Omental fat pad (tissue), 4 donors: ENCODE results near the gene COL16A1. TPM values are rescaled to one million over a fixed set of nuclear protein-coding genes. Genes with fewer than 3 reads are reported as not detected.
A peak's percentile ranks its signal among the peaks of the same experiment; 100 is the strongest.

ENCODE experiments used
- ATAC-seq: fragments of 150-250 bp; one replicate; pipeline ENCODE4 v1.9.1; 2016; ENCODE audit warnings: mild to moderate bottlenecking, moderate library complexity; ENCODE audit not compliant: low FRiP score
- DNase-seq: peaks from one replicate; pipeline ENCODE4 v3.0.0-alpha.2; 2019; ENCODE audit warnings: low spot score
- total RNA-seq, 4 donors: library from RNA; depleted of rRNA; stranded (reverse); fragments of >200 nt; gene quantifications; one replicate each; pipeline ENCODE4 v1.1.0, GENCODE V29; 2016
- TF ChIP-seq, protein P1 (sequence below), 3 donors: fragments of 450-650 bp; IDR thresholded peaks; one replicate each; pipeline ENCODE4 v1.5.1; 2016 to 2017; ENCODE audit warnings: antibody characterized with exemption in 3 of 3, mild to moderate bottlenecking in 3 of 3, moderate library complexity in 2 of 3

COL16A1 gene
- total RNA-seq, 4 donors from 2014 or later = 17.4 to 69.2 (median 21.7) TPM

DNA sequence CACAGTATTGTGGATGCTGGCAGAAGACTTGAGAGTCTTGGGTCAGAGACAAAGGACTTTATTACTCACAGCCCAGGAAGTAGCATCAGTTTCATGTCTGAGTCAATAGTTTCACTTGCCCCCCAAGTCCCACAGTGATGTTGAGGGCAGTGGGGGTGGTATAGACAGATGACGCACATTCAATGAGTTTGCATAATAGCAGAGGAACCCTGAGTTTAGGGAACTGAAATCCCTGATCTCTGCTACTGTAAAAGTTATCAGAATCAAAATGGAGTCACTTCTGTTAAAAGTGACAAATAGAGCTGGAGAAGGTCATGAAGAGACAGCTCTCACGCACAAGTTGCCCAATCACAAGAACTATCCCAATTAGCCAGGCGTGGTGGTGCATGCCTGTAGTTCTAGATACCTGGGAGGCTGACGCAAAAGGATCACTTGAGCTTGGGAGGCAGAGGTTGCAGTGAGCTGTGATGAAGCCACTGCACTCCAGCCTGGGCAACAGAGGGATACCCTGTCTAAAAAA, 97.8 kb downstream of the COL16A1 start:
- no peak for DNase-seq

More for the DNA sequence above, 97.8 kb downstream of the COL16A1 start:
- TF ChIP-seq, protein P1, sequence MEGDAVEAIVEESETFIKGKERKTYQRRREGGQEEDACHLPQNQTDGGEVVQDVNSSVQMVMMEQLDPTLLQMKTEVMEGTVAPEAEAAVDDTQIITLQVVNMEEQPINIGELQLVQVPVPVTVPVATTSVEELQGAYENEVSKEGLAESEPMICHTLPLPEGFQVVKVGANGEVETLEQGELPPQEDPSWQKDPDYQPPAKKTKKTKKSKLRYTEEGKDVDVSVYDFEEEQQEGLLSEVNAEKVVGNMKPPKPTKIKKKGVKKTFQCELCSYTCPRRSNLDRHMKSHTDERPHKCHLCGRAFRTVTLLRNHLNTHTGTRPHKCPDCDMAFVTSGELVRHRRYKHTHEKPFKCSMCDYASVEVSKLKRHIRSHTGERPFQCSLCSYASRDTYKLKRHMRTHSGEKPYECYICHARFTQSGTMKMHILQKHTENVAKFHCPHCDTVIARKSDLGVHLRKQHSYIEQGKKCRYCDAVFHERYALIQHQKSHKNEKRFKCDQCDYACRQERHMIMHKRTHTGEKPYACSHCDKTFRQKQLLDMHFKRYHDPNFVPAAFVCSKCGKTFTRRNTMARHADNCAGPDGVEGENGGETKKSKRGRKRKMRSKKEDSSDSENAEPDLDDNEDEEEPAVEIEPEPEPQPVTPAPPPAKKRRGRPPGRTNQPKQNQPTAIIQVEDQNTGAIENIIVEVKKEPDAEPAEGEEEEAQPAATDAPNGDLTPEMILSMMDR (IDR thresholded peaks at IDR 0.05) = no peak
- peak; percentile 51 for ATAC-seq

Other genes with a start within 250 kb of the COL16A1 start
- gene TINAGL1, start 127.5 kb downstream of the COL16A1 start, total RNA-seq = 100 to 1,000 TPM in 3 of 4 donors, 10 to 100 TPM in 1; 89.7 to 661 (median 197) TPM
- 1 to 10 TPM in 1 of 4 donors, not detected in 3; 1.6 TPM for gene HCRTR1, start 86.3 kb downstream of the COL16A1 start, total RNA-seq
- 10 to 100 TPM; 54.7 to 73.5 (median 67.3) TPM for gene PEF1, start 59.1 kb downstream of the COL16A1 start, total RNA-seq
- 1 to 10 TPM in 3 of 4 donors, under 1 TPM in 1; 0.79 to 7.5 (median 3.3) TPM for gene ADGRB2, start 60.3 kb upstream of the COL16A1 start, total RNA-seq
- 10 to 100 TPM in 2 of 4 donors, under 1 TPM in 1, not detected in 1; 0.63 to 23.9 (median 23.2) TPM for gene SPOCD1, start 112.0 kb upstream of the COL16A1 start, total RNA-seq
- 100 to 1,000 TPM; 216 to 385 (median 283) TPM for gene PTP4A2, start 234.4 kb upstream of the COL16A1 start, total RNA-seq